Measurements from ENCODE around the gene SLC22A13. TPM values are rescaled to one million over a fixed set of nuclear protein-coding genes. Genes with fewer than 3 reads are reported as not detected.

The SLC22A13 gene
- total RNA-seq, 6 experiments from 2014 or later, result 0.17 to 0.30 (median 0.20) TPM; not detected in 1

DNA sequence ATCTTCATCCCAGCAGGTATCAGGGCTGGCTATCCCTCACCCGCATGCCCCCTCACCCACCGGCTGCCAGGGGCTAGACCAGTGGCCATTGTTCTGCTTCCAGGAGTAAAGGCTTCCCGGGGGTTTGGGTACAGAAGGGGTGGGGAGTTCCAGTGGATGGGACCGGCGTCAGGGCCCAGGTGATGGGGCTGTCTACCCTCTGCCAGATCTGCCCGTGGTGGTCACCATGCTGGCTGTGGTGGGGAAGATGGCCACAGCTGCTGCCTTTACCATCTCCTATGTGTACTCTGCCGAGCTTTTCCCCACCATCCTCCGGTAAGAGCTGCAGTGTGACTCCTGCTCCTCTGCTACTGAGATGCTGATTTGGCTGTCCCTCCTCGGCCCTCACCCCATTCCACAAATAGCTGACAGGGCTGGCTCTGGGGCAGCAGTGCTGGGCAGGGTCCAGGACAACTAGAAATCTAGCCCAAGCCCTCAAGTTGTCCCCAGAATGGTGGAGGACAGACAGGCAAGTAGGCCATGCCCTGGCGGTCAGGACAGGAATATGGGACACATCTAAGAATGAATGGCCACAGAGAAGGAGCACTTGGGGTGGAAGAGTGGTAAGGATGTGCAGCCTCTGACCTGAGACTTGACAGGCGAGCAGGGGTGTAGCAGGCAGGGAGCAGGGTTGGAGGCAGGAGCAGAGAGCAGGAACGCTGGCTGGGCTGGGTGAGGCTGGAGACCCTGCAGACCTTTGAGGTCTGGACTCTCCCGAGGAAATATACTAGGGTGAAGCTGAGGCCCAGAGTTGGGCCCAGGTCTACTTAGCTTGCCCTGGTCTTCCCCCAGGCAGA lies 10.7 kb downstream of the SLC22A13 start:
- H3K9me3 Mint-ChIP-seq, result no peaks in the 10 kb centered on the region
- no peak for TF ChIP-seq CTCF (IDR thresholded peaks at IDR 0.05)
- peaks cover 21% of the 10 kb centered on the region for H3K36me3 Mint-ChIP-seq (ENCODE audit: low read depth)
- H3K4me3 Mint-ChIP-seq, result no peak overlapping the region
- no peak overlapping the region for H3K27ac Mint-ChIP-seq
- H3K27me3 Mint-ChIP-seq (ENCODE audit: insufficient read depth), result peaks cover 2% of the 10 kb centered on the region; the same call in 1 of the 2 replicates
- no peak for DNase-seq
- H3K4me1 Mint-ChIP-seq (ENCODE audit: low read depth), result no peaks in the 10 kb centered on the region

DNA sequence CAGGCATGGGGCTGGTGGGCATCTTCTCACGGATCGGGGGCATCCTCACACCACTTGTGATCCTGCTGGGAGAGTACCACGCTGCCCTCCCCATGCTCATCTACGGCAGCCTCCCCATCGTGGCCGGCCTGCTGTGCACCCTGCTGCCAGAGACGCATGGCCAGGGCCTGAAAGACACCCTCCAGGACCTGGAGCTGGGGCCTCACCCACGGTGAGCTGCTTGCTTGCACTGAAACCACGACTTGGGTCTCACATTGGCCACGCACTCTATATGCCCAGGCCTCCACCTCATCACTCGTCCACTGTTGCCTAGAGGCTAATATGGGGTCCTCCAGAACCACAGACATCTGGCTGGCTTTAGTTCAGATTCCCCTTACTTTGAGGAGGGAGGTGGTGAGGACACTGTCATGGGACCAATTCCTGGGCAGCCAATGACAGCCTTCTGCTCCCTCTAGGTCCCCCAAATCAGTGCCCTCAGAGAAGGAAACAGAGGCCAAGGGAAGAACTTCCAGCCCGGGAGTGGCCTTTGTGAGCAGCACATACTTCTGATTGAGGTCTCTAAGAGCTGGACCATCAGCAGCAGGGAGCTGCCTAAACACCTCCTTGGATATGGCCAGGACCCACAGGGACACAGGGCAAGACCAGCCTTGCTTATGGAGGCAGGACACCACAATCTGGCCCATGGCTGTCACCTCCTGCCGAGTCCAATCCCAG lies 11.5 kb downstream of the SLC22A13 start:
- H3K4me3 Mint-ChIP-seq, result no peak overlapping the region

GRCh38 chr3:38278841-38279240 lies 13.2 kb downstream of the SLC22A13 start:
- no peak for TF ChIP-seq CTCF (IDR thresholded peaks at IDR 0.05)
- no peak for DNase-seq
- H3K4me3 Mint-ChIP-seq, result no peak overlapping the region
- H3K27me3 Mint-ChIP-seq (ENCODE audit: insufficient read depth), result peaks cover 2% of the 10 kb centered on the region; the same call in 1 of the 2 replicates
- no peak overlapping the region for H3K27ac Mint-ChIP-seq
- H3K36me3 Mint-ChIP-seq (ENCODE audit: low read depth), result peaks cover 21% of the 10 kb centered on the region
- no peaks in the 10 kb centered on the region for H3K9me3 Mint-ChIP-seq
- peaks cover 4% of the 10 kb centered on the region for H3K4me1 Mint-ChIP-seq (ENCODE audit: low read depth)

More for the DNA sequence above, 11.5 kb downstream of the SLC22A13 start:
- Mint-ChIP-seq H3K9me3 (no peaks in the 10 kb centered on the region), H3K36me3 (ENCODE audit: low read depth) (peaks cover 21% of the 10 kb centered on the region), H3K27ac (no peak overlapping the region), H3K27me3 (ENCODE audit: insufficient read depth) (peaks cover 2% of the 10 kb centered on the region; the same call in 1 of the 2 replicates), H3K4me1 (ENCODE audit: low read depth) (no peaks in the 10 kb centered on the region)
- no peak for TF ChIP-seq CTCF (IDR thresholded peaks at IDR 0.05)
- no peak for DNase-seq

DNA sequence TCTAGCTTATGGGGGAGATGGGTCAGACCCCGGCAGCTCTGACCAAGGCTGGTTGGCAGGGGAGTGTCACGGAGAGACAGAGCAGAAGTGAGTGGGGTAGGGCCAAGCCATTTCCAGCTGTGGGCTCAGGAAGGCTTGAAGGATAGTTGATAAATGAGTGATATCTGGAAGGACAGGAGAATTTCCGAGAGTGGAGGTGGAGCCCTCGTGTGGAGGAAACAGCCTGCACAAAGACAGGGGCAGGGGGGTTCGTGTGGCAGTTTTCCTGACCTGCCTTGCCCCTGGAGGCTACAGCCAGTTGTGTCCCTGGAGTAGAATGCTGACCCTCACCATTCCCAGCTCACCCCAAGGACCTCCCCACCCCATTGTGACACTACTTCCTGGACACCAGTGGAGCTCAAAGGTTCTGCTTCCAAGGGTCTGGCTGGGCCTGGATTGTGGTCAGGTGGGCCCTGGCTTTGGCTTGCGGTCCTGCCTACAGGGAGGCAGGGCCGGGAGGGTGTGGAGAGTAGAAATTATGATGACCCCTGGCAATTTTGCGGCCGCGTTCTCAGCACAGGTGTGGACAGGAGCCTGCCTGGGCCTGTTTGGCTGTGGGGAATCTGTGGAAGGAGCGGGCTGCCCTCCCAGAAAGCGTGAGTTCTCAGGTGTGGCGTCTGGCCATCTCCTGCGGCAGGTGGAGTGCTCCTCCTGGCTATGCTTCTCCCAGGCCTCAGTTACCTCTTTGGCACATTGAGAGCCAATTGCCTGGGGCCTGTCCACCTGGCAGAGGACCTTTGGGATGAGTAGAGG lies 16.5 kb downstream of the SLC22A13 start, which contains the start of gene SLC22A14:
TSS of gene SLC22A14 (plus strand) at position 400 of the 792 bp plus-strand sequence. CDS start 23,733 bp downstream, outside the sequence.
- Mint-ChIP-seq H3K27me3 (ENCODE audit: insufficient read depth) (peaks cover 2% of the 10 kb centered on the region), H3K9me3 (no peaks in the 10 kb centered on the region)
- TF ChIP-seq CTCF (IDR thresholded peaks at IDR 0.05), result peak; percentile 38; the same call in 1 of the 2 replicates

More for the DNA sequence above, 16.5 kb downstream of the SLC22A13 start, which contains the start of gene SLC22A14:
- Mint-ChIP-seq H3K4me1 (ENCODE audit: low read depth) (peaks cover 12% of the 10 kb centered on the region), H3K36me3 (ENCODE audit: low read depth) (peaks cover 15% of the 10 kb centered on the region; the same call in 1 of the 2 replicates), H3K4me3 (no peak within 1 kb of the TSS), H3K27ac (no peak within 1 kb of the TSS)
- no peak for DNase-seq

All from HFFc6 (cell line).